ENCODE data around the gene NCAPD2.

DNA sequence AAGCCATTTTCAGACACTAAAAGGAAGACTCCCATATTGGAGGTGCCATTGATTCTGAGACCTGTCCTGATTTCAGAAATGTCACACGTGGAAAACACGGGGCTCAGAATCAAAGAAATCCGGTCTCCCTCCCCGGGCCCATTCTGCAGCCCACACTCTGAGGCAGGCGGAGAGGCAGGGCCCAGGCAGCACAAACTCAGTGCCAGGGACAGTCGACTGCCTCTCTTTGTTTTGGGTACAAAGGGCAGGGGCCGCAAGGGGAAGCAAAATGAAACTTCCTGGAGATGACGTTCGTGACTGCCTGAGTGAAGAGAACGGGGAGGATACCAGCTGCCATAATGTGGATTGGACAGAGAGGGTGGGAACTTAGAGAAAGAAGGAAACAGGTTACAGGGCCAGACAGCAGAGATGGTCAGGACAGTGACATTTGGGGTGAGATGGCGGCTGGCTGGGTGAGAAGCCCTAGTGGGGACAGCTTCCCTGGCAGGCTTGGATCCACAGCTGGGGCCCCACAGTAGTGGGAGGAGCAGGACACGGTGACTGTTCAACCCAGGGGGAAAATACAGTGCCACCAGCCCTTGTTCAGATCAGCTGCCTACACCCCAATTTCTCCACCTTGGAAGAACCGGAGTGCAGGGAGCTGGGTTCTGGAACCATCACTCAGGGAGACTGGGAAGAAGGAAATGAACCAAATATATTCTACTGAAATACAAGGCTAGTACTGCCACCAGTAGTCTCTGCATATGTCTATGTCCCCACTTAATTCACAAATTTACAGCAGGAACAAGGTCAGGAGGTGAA is 48.5 kb downstream of the NCAPD2 start:
- no peak for TF ChIP-seq ZFX (IDR thresholded peaks at IDR 0.05; ENCODE audit: borderline replicate concordance)
- TF ChIP-seq, protein P1, sequence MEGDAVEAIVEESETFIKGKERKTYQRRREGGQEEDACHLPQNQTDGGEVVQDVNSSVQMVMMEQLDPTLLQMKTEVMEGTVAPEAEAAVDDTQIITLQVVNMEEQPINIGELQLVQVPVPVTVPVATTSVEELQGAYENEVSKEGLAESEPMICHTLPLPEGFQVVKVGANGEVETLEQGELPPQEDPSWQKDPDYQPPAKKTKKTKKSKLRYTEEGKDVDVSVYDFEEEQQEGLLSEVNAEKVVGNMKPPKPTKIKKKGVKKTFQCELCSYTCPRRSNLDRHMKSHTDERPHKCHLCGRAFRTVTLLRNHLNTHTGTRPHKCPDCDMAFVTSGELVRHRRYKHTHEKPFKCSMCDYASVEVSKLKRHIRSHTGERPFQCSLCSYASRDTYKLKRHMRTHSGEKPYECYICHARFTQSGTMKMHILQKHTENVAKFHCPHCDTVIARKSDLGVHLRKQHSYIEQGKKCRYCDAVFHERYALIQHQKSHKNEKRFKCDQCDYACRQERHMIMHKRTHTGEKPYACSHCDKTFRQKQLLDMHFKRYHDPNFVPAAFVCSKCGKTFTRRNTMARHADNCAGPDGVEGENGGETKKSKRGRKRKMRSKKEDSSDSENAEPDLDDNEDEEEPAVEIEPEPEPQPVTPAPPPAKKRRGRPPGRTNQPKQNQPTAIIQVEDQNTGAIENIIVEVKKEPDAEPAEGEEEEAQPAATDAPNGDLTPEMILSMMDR (IDR thresholded peaks at IDR 0.05): no peak
